Smooth muscle cell (in vitro differentiated cells): ENCODE data around the gene TSSK3. TPM values are rescaled to one million over a fixed set of nuclear protein-coding genes. Genes with fewer than 3 reads are reported as not detected.

ENCODE experiments used
- DNase-seq: peaks from one replicate; lab custom pipeline; 2025; ENCODE audit not compliant: unreplicated experiment; lab: John Stamatoyannopoulos, UW
- H2AFZ ChIP-seq: fragments of 200-600 bp; sonication (generic); 2 replicates; pipeline ENCODE4 v1.6.0; 2016; ENCODE audit warnings: antibody characterized with exemption, low read depth, mild to moderate bottlenecking
- H3F3A ChIP-seq: fragments of 200-600 bp; sonication (generic); 2 replicates; pipeline ENCODE4 v1.6.0; 2017; ENCODE audit warnings: antibody characterized with exemption, low read depth
- H3K27ac ChIP-seq: fragments of 200-600 bp; sonication (generic); 2 replicates; pipeline ENCODE4 v1.5.1; 2016; ENCODE audit warnings: low read depth, mild to moderate bottlenecking
- H3K27me3 ChIP-seq: fragments of 200-600 bp; sonication (generic); 2 replicates; pipeline ENCODE4 v1.6.1; 2016; ENCODE audit warnings: low read depth, mild to moderate bottlenecking
- H3K36me3 ChIP-seq: fragments of 200-600 bp; sonication (generic); 2 replicates; pipeline ENCODE4 v1.5.1; 2016; ENCODE audit warnings: low read depth
- H3K4me1 ChIP-seq: fragments of 200-600 bp; sonication (generic); 2 replicates; pipeline ENCODE4 v1.5.1; 2016; ENCODE audit warnings: low read depth
- H3K4me2 ChIP-seq: fragments of 200-600 bp; sonication (generic); 2 replicates; pipeline ENCODE4 v1.6.0; 2016; ENCODE audit warnings: mild to moderate bottlenecking
- H3K4me3 ChIP-seq: fragments of 200-600 bp; sonication (generic); 2 replicates; pipeline ENCODE4 v1.5.1; 2016; ENCODE audit warnings: mild to moderate bottlenecking
- H3K79me2 ChIP-seq: fragments of 200-600 bp; sonication (generic); 2 replicates; pipeline ENCODE4 v1.6.0; 2016; ENCODE audit warnings: low read depth, mild to moderate bottlenecking
- H3K9ac ChIP-seq: fragments of 200-600 bp; sonication (generic); 2 replicates; pipeline ENCODE4 v1.6.0; 2016; ENCODE audit warnings: low read depth
- H3K9me3 ChIP-seq: fragments of 200-600 bp; sonication (generic); replicated peaks from 2 replicates; pipeline ENCODE4 v1.5.1; 2016; ENCODE audit warnings: low read depth
- H4K20me1 ChIP-seq: fragments of 200-600 bp; sonication (generic); 2 replicates; pipeline ENCODE4 v1.6.0; 2016; ENCODE audit warnings: low read depth
- WGBS: methylation state at CpG from one replicate; pipeline ENCODE4 v1.1.7; 2016; ENCODE audit warnings: low lambda C conversion rate; 5-methylcytosine and 5-hydroxymethylcytosine counted together
- polyA plus RNA-seq: library from polyadenylated mRNA; unstranded; fragments of >200 nt; fragmentation: Nextera tagmentation; extraction: Ambion mirVana; gene quantifications from 2 replicates; pipeline ENCODE4 v1.2.1, GENCODE V29; 2016
- total RNA-seq: library from RNA; depleted of rRNA; stranded (reverse); fragments of >200 nt; gene quantifications from 2 replicates; pipeline ENCODE4 v1.2.3, GENCODE V29; 2014
- TF ChIP-seq, protein P1 (sequence below): fragments of 200-600 bp; sonication (generic); IDR thresholded peaks from 2 replicates; pipeline ENCODE4 v1.5.1; 2017; ENCODE audit warnings: borderline replicate concordance, mild to moderate bottlenecking, antibody characterized with exemption; ENCODE audit not compliant: insufficient read depth, poor library complexity, severe bottlenecking

The TSSK3 gene
- total and polyA plus RNA-seq, 2 experiments from 2014 or later: 0.31 TPM; not detected in 1

GRCh38 chr1:32321712-32322291 is 40.5 kb upstream of the TSSK3 start:
- Histone ChIP-seq H3K27ac (no peak overlapping the region), H3K79me2 (no peaks in the 10 kb centered on the region), H3K4me1 (no peaks in the 10 kb centered on the region), H3K9me3 (no peaks in the 10 kb centered on the region), H4K20me1 (peaks cover 23% of the 10 kb centered on the region), H2AFZ (no peak overlapping the region), H3K27me3 (no peaks in the 10 kb centered on the region), H3K36me3 (no peaks in the 10 kb centered on the region), H3K4me3 (no peak overlapping the region), H3K9ac (no peak overlapping the region), H3K4me2 (no peak overlapping the region), H3F3A (no peaks in the 10 kb centered on the region)
- TF ChIP-seq, protein P1, sequence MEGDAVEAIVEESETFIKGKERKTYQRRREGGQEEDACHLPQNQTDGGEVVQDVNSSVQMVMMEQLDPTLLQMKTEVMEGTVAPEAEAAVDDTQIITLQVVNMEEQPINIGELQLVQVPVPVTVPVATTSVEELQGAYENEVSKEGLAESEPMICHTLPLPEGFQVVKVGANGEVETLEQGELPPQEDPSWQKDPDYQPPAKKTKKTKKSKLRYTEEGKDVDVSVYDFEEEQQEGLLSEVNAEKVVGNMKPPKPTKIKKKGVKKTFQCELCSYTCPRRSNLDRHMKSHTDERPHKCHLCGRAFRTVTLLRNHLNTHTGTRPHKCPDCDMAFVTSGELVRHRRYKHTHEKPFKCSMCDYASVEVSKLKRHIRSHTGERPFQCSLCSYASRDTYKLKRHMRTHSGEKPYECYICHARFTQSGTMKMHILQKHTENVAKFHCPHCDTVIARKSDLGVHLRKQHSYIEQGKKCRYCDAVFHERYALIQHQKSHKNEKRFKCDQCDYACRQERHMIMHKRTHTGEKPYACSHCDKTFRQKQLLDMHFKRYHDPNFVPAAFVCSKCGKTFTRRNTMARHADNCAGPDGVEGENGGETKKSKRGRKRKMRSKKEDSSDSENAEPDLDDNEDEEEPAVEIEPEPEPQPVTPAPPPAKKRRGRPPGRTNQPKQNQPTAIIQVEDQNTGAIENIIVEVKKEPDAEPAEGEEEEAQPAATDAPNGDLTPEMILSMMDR: no peak
- no peak for DNase-seq
- 94% methylated on average over 5 of the region's 5 CpGs for WGBS

DNA sequence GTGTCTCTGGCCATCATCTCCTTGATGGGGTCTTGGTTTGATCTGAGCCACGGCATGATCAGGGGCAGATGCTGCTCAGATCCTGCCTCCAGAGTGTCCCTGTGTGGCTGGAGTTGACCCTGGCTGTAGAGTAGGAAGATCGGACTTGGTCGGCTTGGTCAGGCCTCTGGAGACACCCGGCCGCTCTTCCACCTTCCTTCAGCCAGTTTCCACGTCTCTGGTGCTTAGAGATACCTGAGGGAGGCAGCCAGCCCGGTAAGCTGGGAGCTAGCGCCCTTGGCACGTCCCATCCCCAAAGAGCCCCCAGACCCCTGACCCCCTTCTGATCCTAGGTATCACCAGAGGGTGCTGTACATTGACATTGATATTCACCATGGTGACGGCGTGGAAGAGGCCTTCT is 35.1 kb upstream of the TSSK3 start:
- TF ChIP-seq, protein P1: no peak
- H3K27me3 ChIP-seq: no peaks in the 10 kb centered on the region
- 95% methylated on average over 11 of the region's 11 CpGs for WGBS
- peaks cover 33% of the 10 kb centered on the region for H4K20me1 ChIP-seq
- no peak overlapping the region for H3K4me3 ChIP-seq
- H3K4me2 ChIP-seq: no peak overlapping the region
- H3K4me1 ChIP-seq: no peaks in the 10 kb centered on the region
- H3F3A ChIP-seq: peaks cover 13% of the 10 kb centered on the region
- peaks cover 3% of the 10 kb centered on the region for H3K36me3 ChIP-seq
- H2AFZ ChIP-seq: no peak overlapping the region
- H3K27ac ChIP-seq: no peak overlapping the region
- no peaks in the 10 kb centered on the region for H3K9me3 ChIP-seq
- no peaks in the 10 kb centered on the region for H3K79me2 ChIP-seq
- H3K9ac ChIP-seq: no peak overlapping the region
- DNase-seq: no peak

- Histone ChIP-seq H3K4me1 (peaks cover 20% of the 10 kb centered on the region), H3K4me3 (no peak overlapping the region), H3K4me2 (no peak overlapping the region), H2AFZ (no peak overlapping the region), H3K9me3 (no peaks in the 10 kb centered on the region), H3K9ac (no peak overlapping the region), H3K27me3 (no peaks in the 10 kb centered on the region), H3K36me3 (peaks cover 3% of the 10 kb centered on the region), H3F3A (peaks cover 24% of the 10 kb centered on the region), H3K79me2 (peaks cover 16% of the 10 kb centered on the region), H3K27ac (no peak overlapping the region), H4K20me1 (peaks cover 50% of the 10 kb centered on the region)
- TF ChIP-seq, protein P1: no peak
- DNase-seq: no peak
- 88% methylated on average over 4 of the region's 4 CpGs for WGBS
Observed at GRCh38 chr1:32329931-32330466, 32.3 kb upstream of the TSSK3 start.

GRCh38 chr1:32330558-32331151 is 31.7 kb upstream of the TSSK3 start:
- Histone ChIP-seq H2AFZ (no peak overlapping the region), H3K36me3 (peaks cover 3% of the 10 kb centered on the region), H3K27me3 (no peaks in the 10 kb centered on the region), H4K20me1 (peaks cover 54% of the 10 kb centered on the region), H3K79me2 (peaks cover 21% of the 10 kb centered on the region), H3K4me3 (no peak overlapping the region), H3K4me1 (peaks cover 20% of the 10 kb centered on the region), H3K4me2 (no peak overlapping the region), H3K9ac (no peak overlapping the region), H3F3A (peaks cover 24% of the 10 kb centered on the region), H3K27ac (no peak overlapping the region), H3K9me3 (no peaks in the 10 kb centered on the region)
- no peak for DNase-seq
- TF ChIP-seq, protein P1: no peak
- WGBS: 95% methylated on average over 12 of the region's 12 CpGs
